Measurements from ENCODE around the gene CDC27. TPM values are rescaled to one million over a fixed set of nuclear protein-coding genes. Genes with fewer than 3 reads are reported as not detected.

CDC27 gene
- total RNA-seq, 4 donors from 2014 or later = 26.5 to 65.9 (median 49.4) TPM

GRCh38 chr17:47214931-47215330 lies 25.8 kb upstream of the CDC27 start:
- H3K9me3 ChIP-seq = no peaks in the 10 kb centered on the region
- no peaks in the 10 kb centered on the region for H3K36me3 ChIP-seq
- TF ChIP-seq CTCF (IDR thresholded peaks at IDR 0.05 in 4 of 5, conservative IDR thresholded peaks at IDR 0.05 in 1 of 5) = no peak
- no peak for TF ChIP-seq POLR2A (IDR thresholded peaks at IDR 0.05)
- H3K27ac ChIP-seq = no peak overlapping the region
- intact Hi-C loops (cut with DNase I; ENCODE audit: low total_unique reads) (no loop called here), in situ Hi-C loops (cut with MboI; ENCODE audit: low sequenced_read_pairs in 4 of 4) (no loop called here)
- H3K27me3 ChIP-seq = no peaks in the 10 kb centered on the region
- H3K4me3 ChIP-seq = no peak overlapping the region
- no peak for DNase-seq
- no peak for ATAC-seq
- H3K4me1 ChIP-seq = peaks cover 0 to 5% of the 10 kb centered on the region in 2 donors

GRCh38 chr17:47213540-47213939 lies 24.4 kb upstream of the CDC27 start:
- DNase-seq (no peak), ATAC-seq (no peak)
- Histone ChIP-seq H3K4me1 (peaks cover 0 to 5% of the 10 kb centered on the region in 2 donors), H3K4me3 (no peak overlapping the region), H3K27ac (no peak overlapping the region), H3K36me3 (no peaks in the 10 kb centered on the region), H3K9me3 (no peaks in the 10 kb centered on the region), H3K27me3 (no peaks in the 10 kb centered on the region)
- TF ChIP-seq CTCF (IDR thresholded peaks at IDR 0.05 in 4 of 5, conservative IDR thresholded peaks at IDR 0.05 in 1 of 5) = no peak
- no peak for TF ChIP-seq POLR2A (IDR thresholded peaks at IDR 0.05)
- intact Hi-C loops (cut with DNase I; ENCODE audit: low total_unique reads) (no loop called here), in situ Hi-C loops (cut with MboI; ENCODE audit: low sequenced_read_pairs in 4 of 4) (no loop called here)

- Histone ChIP-seq H3K27me3 (no peaks in the 10 kb centered on the region), H3K36me3 (no peaks in the 10 kb centered on the region), H3K4me1 (peaks cover 0 to 5% of the 10 kb centered on the region in 2 donors), H3K4me3 (no peak overlapping the region), H3K9me3 (no peaks in the 10 kb centered on the region), H3K27ac (no peak overlapping the region)
- no peak for TF ChIP-seq CTCF (IDR thresholded peaks at IDR 0.05 in 4 of 5, conservative IDR thresholded peaks at IDR 0.05 in 1 of 5)
- no peak for TF ChIP-seq POLR2A (IDR thresholded peaks at IDR 0.05)
- intact Hi-C loops (cut with DNase I; ENCODE audit: low total_unique reads) = no loop called here
- ATAC-seq (no peak), DNase-seq (no peak)
- in situ Hi-C loops (cut with MboI; ENCODE audit: low sequenced_read_pairs in 4 of 4) = no loop called here
These were observed 23.4 kb upstream of the CDC27 start for GRCh38 chr17:47212458-47212857.

- no peaks in the 10 kb centered on the region for H3K27me3 ChIP-seq
- H3K9me3 ChIP-seq = no peaks in the 10 kb centered on the region
- no peaks in the 10 kb centered on the region for H3K36me3 ChIP-seq
- H3K4me1 ChIP-seq = peaks cover under 1 to 9% of the 10 kb centered on the region in 2 donors
- no peak overlapping the region for H3K27ac ChIP-seq
- in situ Hi-C loops (cut with MboI; ENCODE audit: low sequenced_read_pairs in 4 of 4) = no loop called here
- intact Hi-C loops (cut with DNase I; ENCODE audit: low total_unique reads) = no loop called here
- no peak for TF ChIP-seq POLR2A (IDR thresholded peaks at IDR 0.05)
- TF ChIP-seq CTCF (IDR thresholded peaks at IDR 0.05 in 4 of 5, conservative IDR thresholded peaks at IDR 0.05 in 1 of 5) = no peak
- H3K4me3 ChIP-seq = no peak overlapping the region
- DNase-seq (no peak), ATAC-seq (no peak)
These were observed 21.7 kb upstream of the CDC27 start for GRCh38 chr17:47210779-47211178.

- intact Hi-C loops (cut with DNase I; ENCODE audit: low total_unique reads) = no loop called here
- DNase-seq (no peak), ATAC-seq (no peak)
- TF ChIP-seq POLR2A (IDR thresholded peaks at IDR 0.05) = no peak
- no peak for TF ChIP-seq CTCF (IDR thresholded peaks at IDR 0.05 in 4 of 5, conservative IDR thresholded peaks at IDR 0.05 in 1 of 5)
- no peaks in the 10 kb centered on the region for H3K27me3 ChIP-seq
- H3K4me1 ChIP-seq = peaks cover 7 to 15% of the 10 kb centered on the region in 2 donors
- no peaks in the 10 kb centered on the region for H3K9me3 ChIP-seq
- no peak overlapping the region for H3K27ac ChIP-seq
- no peaks in the 10 kb centered on the region for H3K36me3 ChIP-seq
- no peak overlapping the region for H3K4me3 ChIP-seq
- in situ Hi-C loops (cut with MboI; ENCODE audit: low sequenced_read_pairs in 4 of 4) = no loop called here
These were observed 21.0 kb upstream of the CDC27 start for GRCh38 chr17:47210105-47210504.
